IPS-18c (cell line): ENCODE data around the gene SYT6.

Experiments used
- H3K4me3 ChIP-seq: 2 replicates; pipeline ENCODE4 v1.7.0; 2013; ENCODE audit warnings: low read depth, mild to moderate bottlenecking, low read length, moderate library complexity; ENCODE audit not compliant: insufficient read depth
- H3K9me3 ChIP-seq: one replicate; pipeline ENCODE4 v1.6.1; 2013; ENCODE audit warnings: mild to moderate bottlenecking, low read length, moderate library complexity; ENCODE audit not compliant: control insufficient read depth, insufficient read depth

SYT6 gene

DNA sequence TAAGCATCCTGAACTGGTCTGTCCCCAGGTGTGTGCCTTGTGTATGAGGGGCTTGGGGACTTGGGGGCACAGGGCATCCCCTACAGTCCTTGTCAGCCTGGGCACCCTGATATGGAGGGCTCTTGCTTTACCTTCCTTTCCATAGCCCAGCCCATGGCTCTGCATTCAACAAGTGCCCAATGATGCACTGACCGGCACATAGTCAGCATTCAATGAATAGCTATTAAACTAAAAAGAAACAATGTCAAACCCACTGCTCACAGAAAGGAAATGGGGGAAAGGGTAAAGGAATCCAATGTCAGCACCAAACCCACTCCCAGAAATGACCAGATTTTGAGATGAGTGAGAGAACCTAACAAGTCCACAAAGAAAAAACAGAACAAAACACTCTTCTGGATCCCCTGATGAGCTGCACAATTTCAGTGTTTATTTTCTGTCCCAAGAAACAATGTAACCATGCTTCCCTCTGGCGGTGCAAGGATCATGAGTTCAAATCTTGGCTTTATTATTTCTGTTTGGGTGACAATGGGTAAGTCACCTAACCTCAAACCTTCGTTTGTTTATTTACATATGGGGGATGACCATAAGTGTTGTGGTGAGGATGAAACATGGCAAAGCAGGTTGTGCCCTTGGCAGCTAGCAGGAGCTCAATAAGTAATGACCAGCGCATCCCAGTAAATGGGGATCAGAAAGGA lies 22.0 kb downstream of the SYT6 start:
- H3K9me3 ChIP-seq: no peaks in the 10 kb centered on the region
- H3K4me3 ChIP-seq: no peak overlapping the region

DNA sequence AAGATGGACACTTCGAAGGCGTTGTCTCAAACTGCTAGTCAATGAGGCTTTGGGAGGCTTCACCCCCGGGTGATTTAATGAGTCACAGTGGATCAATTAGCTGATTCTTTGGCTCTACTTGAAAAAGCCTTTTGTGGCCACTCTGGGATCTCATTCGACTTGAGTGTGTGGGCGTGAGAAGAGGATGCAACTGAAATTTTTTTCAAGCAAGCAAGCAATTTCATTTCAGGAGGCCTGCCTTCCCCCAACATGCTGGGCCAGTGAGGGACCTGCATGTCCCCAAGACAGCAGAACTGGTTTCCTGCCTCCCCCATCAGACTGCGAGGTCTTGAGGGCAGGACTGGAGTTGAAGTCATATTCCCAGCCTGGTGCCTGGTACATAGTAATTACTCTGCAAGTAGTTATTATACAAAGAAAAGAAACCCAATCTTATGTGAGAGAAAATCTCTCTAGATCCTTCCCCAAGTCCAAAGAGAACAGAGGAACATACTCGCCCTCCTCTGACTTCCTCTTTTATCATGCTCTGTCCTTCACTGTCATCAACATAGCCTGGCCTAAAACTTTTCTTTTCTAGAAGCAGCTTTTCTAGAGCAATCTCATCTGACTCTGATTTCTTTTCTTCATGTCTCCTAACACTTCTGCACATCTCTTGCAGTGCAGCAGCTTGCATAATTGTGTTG lies 22.7 kb downstream of the SYT6 start:
- Histone ChIP-seq H3K9me3 (no peaks in the 10 kb centered on the region), H3K4me3 (no peak overlapping the region)

GRCh38 chr1:114130213-114130612 lies 23.5 kb downstream of the SYT6 start:
- no peaks in the 10 kb centered on the region for H3K9me3 ChIP-seq
- H3K4me3 ChIP-seq: no peak overlapping the region

- no peak overlapping the region for H3K4me3 ChIP-seq
- H3K9me3 ChIP-seq: no peaks in the 10 kb centered on the region
These were observed 25.4 kb downstream of the SYT6 start for GRCh38 chr1:114128293-114128692.

- Histone ChIP-seq H3K9me3 (no peaks in the 10 kb centered on the region), H3K4me3 (no peak overlapping the region)
These were observed 27.2 kb downstream of the SYT6 start for GRCh38 chr1:114126261-114127095.

DNA sequence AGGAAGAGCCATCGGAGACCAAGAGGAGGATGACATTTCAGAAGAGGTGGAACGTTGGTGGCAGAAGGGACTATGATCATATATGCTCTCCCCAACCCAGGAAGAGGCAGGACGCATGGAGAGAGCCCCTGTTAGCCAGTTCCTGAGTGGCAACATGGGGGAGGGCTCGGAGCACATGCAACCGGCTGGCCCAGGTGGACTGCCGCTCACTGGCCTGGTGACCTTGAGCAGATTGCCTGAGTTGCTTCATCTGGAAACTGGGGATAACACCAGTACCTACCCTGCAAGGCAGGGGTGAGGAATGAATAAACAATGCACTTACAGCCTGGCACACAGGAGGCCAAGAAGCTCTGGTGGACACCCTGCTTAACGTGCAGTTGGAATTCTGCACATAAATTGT lies 29.0 kb downstream of the SYT6 start:
- no peak overlapping the region for H3K4me3 ChIP-seq
- H3K9me3 ChIP-seq: no peaks in the 10 kb centered on the region

GRCh38 chr1:114122941-114123618 lies 30.6 kb downstream of the SYT6 start:
- no peaks in the 10 kb centered on the region for H3K9me3 ChIP-seq
- H3K4me3 ChIP-seq: no peak overlapping the region

GRCh38 chr1:114118351-114118990 lies 35.2 kb downstream of the SYT6 start:
- Histone ChIP-seq H3K4me3 (no peak overlapping the region), H3K9me3 (no peaks in the 10 kb centered on the region)

DNA sequence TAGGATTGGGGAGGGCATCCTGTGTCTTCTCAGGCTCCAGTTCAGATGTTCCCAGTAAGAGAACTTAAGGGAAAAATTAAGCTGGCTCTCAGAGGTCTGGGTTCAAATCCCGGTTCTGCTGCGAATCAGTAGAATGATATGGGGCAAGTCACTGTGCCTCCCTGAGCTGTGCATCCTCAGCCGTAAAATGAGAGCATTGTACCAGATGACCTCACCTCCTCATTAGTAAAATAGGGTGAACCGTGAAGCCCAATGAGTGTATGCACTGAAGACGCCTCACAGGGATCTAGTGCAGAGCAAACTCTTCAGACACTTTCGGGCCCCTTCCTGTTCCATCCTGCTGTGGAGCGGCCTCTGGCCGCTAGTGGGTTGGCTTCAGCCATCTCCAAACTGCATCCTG lies 36.0 kb downstream of the SYT6 start:
- no peak overlapping the region for H3K4me3 ChIP-seq
- H3K9me3 ChIP-seq: no peaks in the 10 kb centered on the region

- H3K9me3 ChIP-seq: no peaks in the 10 kb centered on the region
- H3K4me3 ChIP-seq: no peak overlapping the region
These were observed 37.6 kb downstream of the SYT6 start for GRCh38 chr1:114116086-114116485.

GRCh38 chr1:114114185-114115094 lies 39.2 kb downstream of the SYT6 start:
- Histone ChIP-seq H3K4me3 (no peak overlapping the region), H3K9me3 (no peaks in the 10 kb centered on the region)

GRCh38 chr1:114113411-114114184 lies 40.1 kb downstream of the SYT6 start:
- no peaks in the 10 kb centered on the region for H3K9me3 ChIP-seq
- H3K4me3 ChIP-seq: no peak overlapping the region

DNA sequence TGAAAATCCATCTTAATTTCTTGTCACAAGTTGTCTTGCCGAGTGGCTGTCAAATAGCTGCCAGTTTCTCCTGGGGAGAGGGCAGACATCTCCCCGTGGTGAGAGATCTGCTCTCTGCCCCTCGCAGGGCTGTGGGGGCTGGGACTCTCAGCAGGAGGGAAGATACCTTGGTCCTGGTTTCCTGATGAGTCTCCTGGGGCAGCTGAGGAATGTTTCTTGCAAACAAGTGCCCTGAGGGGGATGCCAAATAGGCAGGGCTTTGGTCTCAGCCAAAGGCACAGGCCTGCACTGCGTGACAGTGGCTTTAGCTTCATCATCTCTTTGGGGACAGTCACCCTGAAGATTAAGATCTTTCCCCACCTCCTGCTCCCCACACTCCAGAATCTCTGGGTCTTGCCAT lies 40.9 kb downstream of the SYT6 start:
- H3K4me3 ChIP-seq: no peak overlapping the region

GRCh38 chr1:114111731-114112641 lies 41.7 kb downstream of the SYT6 start:
- Histone ChIP-seq H3K4me3 (no peak overlapping the region), H3K9me3 (no peaks in the 10 kb centered on the region)

More for the DNA sequence above, 40.9 kb downstream of the SYT6 start:
- no peaks in the 10 kb centered on the region for H3K9me3 ChIP-seq

DNA sequence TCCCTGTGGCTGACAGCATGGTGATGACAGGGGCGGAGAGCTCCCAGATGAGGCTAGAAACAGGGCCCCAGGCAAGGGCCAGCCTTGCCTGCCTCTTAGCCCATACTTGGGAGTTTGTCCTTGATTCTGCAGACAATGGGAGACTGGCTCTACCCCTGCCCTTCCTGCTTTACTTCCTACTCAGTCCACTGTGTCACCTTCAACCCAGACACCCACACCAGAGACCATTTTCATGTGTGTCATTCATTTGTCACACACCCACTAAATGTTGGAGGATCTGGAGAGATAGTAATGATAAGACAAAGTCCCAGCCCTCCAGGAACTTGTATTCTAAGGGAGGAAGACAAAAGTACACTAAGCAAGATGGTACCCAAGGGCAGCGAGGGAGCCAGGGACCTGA lies 43.7 kb downstream of the SYT6 start:
- Histone ChIP-seq H3K9me3 (no peaks in the 10 kb centered on the region), H3K4me3 (no peak overlapping the region)
